Lower leg skin (tissue), 4 donors: ENCODE measurements around the gene CYBA. TPM values are rescaled to one million over a fixed set of nuclear protein-coding genes. Genes with fewer than 3 reads are reported as not detected.

ENCODE experiments used
- DNase-seq, 2 donors: peaks; one replicate each; pipeline ENCODE4 v3.0.0-alpha.2; 2019; ENCODE audit warnings: low spot score in 2 of 2
- H3K4me3 ChIP-seq: fragments of 200-600 bp; sonication (generic); 2 replicates; pipeline ENCODE4 v1.5.1; 2017; ENCODE audit warnings: mild to moderate bottlenecking, low read depth; ENCODE audit not compliant: poor library complexity, severe bottlenecking
- CTCF ChIP-seq, 3 donors: fragments of 450-650 bp; IDR thresholded peaks; one replicate each; pipeline ENCODE4 v1.5.1; 2016; ENCODE audit warnings: antibody characterized with exemption in 3 of 3, mild to moderate bottlenecking in 3 of 3, moderate library complexity in 2 of 3
- POLR2A ChIP-seq, 2 donors: fragments of 450-650 bp; IDR thresholded peaks; one replicate each; pipeline ENCODE4 v1.6.1; 2016 to 2017; ENCODE audit warnings: antibody characterized with exemption in 2 of 2, mild to moderate bottlenecking in 1 of 2, moderate library complexity in 1 of 2
- WGBS, 2 donors: methylation state at CpG; one replicate each; pipeline ENCODE4 v1.1.5; 2018; 5-methylcytosine and 5-hydroxymethylcytosine counted together
- intact Hi-C: fragments of 100-400 bp; cut with DNase I; formaldehyde crosslinking; loops from one replicate; pipeline ENCODE4 v1.15.0; 2023; ENCODE audit warnings: low total_unique reads
- total RNA-seq, 4 donors: library from RNA; depleted of rRNA; stranded (reverse); fragments of >200 nt; gene quantifications; one replicate each; pipeline ENCODE4 v1.1.0, GENCODE V29; 2016

The CYBA gene
- total RNA-seq, 4 donors from 2014 or later = 30.5 to 93.2 (median 44.7) TPM

- intact Hi-C loops = no loop called here
- no peak overlapping the region for H3K4me3 ChIP-seq
- DNase-seq = no peak
- WGBS, 2 donors = 84 to 87% methylated on average over 16 to 20 of the region's 20 CpGs
- TF ChIP-seq POLR2A (IDR thresholded peaks at IDR 0.05) = no peak
- TF ChIP-seq CTCF (IDR thresholded peaks at IDR 0.05) = no peak
Observed at GRCh38 chr16:88649195-88649923, 1.5 kb downstream of the CYBA start.

DNA sequence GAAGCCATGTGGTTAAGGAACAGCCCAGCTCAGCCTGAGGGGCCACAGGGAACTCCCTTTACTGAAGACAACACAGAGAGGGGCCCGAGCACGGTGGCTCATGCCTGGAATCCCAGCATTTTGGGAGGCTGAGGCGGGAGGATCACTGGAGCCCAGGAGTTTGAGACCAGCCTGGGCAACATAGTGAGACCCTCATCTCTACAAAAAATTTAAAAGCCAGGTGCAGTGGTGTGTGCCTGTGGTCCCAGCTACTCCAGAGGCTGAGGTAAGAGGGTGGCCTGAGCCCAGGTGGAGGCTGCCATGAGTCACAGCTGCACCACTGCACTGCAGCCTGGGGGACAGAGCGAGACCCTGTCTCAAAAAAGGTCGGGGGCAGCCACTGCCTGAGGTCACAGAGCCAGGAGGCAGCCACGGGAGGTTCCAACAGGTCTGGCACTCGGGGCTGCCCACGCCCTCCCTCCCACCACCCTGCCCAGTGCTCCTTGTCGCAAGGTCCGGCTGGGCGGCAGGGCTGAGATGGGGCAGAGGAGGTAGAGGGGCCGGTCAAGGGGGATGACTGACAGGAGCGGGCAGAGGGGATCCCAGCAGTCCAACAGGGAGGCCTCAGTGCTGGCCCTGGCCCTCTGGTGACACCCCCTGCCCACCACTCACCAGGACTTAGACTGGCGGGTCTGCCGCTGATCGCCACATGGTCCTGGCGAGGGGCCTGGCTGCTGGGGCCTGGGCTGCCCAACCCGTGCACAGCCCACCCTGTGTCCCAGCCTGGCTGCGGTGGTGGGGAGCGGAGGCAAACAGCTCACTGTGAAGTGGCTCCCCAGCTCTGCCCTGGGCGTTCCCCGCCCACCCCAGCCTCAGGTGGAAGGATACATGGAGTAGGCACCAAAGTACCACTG is 3.4 kb downstream of the CYBA start:
- DNase-seq = no peak
- no peak overlapping the region for H3K4me3 ChIP-seq
- WGBS, 2 donors = 85 to 86% methylated on average over 16 to 21 of the region's 22 CpGs
- no peak for TF ChIP-seq CTCF (IDR thresholded peaks at IDR 0.05)
- no peak for TF ChIP-seq POLR2A (IDR thresholded peaks at IDR 0.05)
- intact Hi-C loops = no loop called here

DNA sequence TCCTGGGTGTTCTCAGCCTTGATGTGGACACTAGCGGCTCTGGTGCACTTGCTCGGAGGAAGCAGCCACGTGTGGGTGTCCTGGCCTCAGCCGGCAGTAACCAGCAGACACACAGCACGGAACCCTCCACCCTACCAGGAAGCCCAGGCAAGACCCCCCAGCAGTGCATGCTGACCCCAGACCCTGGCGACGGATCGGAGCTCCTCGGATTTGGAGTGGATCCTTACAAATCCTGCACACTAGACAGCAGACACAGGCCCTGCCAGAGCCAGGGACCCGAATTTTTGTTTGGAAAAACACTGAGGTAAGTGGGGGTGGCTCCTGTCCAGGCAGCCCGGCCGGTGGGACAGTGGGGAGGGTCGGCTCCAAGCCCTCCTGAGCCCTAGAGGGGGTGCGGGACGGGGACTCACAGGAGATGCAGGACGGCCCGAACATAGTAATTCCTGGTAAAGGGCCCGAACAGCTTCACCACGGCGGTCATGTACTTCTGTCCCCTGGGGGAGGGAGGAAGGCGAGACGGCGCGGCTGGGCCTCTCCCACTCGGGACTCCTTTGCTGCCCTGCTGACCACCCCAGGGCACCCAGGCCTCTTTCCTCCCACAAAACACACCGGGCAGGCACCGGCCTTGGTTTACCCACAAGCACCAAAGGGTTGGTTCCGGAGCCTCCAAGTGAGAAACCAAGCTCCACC is 4.4 kb downstream of the CYBA start:
- no peak for DNase-seq
- no peak overlapping the region for H3K4me3 ChIP-seq
- intact Hi-C loops = no loop called here
- TF ChIP-seq POLR2A (IDR thresholded peaks at IDR 0.05) (no peak), CTCF (IDR thresholded peaks at IDR 0.05) (no peak)
- 84 to 85% methylated on average over 23 to 27 of the region's 28 CpGs for WGBS, 2 donors

DNA sequence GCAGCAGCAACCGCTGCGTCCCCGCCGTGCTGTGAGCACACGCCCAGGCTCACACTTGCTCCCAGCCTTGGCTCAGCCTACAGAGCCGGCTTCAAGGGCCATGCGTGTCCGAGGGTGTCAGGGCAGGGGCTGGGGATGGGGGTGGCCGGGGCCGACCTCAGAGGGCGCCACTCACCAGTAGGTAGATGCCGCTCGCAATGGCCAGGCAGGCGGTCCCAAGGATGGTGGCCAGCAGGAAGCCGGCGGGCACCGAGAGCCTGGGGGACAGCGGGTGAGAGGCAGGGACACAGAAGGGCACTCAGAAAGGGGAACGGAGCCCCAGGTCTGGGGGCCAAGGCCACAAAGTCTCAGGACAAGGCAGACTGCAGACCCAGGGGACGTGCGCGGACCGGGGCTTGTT is 4.9 kb downstream of the CYBA start:
- 89 to 91% methylated on average over 23 of the region's 23 CpGs for WGBS, 2 donors
- TF ChIP-seq POLR2A (IDR thresholded peaks at IDR 0.05) (no peak), CTCF (IDR thresholded peaks at IDR 0.05) (no peak)
- intact Hi-C loops = no loop called here
- H3K4me3 ChIP-seq = no peak overlapping the region
- DNase-seq = no peak

GRCh38 chr16:88645455-88645854 is 5.4 kb downstream of the CYBA start:
- 94 to 98% methylated on average over 16 of the region's 16 CpGs for WGBS, 2 donors
- no peak for DNase-seq
- TF ChIP-seq CTCF (IDR thresholded peaks at IDR 0.05) (no peak), POLR2A (IDR thresholded peaks at IDR 0.05) (no peak)
- intact Hi-C loops = no loop called here
- no peak overlapping the region for H3K4me3 ChIP-seq
